ENCODE measurements around the gene VPS72.

The VPS72 gene

DNA sequence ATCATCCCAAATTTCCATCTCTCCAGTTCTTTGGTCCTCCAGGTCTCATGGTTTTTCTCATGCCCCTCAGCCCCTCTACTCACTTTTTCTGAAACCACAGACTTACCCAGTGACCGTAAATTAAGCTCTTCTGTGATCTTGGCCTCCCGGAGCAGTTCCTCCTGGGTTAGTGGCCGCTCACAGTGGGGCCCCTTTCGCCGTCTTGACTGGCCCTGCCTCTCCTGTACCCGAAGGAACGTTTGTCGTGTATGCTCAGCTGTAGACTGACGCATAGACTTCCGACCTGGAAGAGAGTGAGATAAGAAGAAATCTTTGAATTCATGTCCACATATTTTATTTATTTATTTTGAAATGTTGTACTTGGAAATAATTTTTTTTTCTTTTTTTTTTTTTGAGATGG, 5.8 kb downstream of the VPS72 start:
- H3K36me3 ChIP-seq (ENCODE audit: control insufficient read depth, insufficient read depth, low read length), result peaks cover 70% of the 10 kb centered on the region

DNA sequence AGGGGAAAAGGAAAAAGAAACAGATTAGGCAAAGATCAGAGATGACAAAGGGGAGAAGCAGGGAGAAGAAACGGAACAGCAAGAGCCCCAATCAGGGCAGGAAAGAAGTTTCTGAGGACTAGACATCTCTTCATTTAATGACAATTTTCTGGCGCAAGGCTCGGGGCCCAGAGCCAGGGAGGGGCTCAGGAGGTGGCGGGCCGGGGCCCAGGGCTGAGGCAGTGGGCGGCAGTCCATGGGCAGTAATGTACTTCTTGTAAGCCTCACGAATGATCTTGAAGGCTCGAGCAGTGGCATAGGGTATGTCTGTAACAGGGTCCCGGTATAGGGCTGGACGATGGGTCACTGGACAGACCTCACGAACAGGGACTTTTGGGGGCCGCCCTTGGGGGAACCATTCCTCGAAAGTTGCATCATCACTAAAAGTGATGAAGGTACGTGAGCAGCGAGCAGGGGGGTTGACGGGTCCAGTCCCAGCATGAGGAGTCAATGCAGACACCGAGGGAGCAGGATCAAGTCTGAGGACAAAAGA, 13.4 kb downstream of the VPS72 start:
- no peak overlapping the region for H3K4me3 ChIP-seq (ENCODE audit: low read depth, low read length)
- no peaks in the 10 kb centered on the region for H3K27me3 ChIP-seq (ENCODE audit: control insufficient read depth, insufficient read depth, low read length)
- no peaks in the 10 kb centered on the region for H3K4me1 ChIP-seq (ENCODE audit: control insufficient read depth, insufficient read depth, low read length)
- H3K36me3 ChIP-seq (ENCODE audit: control insufficient read depth, insufficient read depth, low read length), result peaks cover 77% of the 10 kb centered on the region
- no peak overlapping the region for H3K27ac ChIP-seq (ENCODE audit: low read depth, low read length)
- H3K9me3 ChIP-seq (ENCODE audit: control insufficient read depth, insufficient read depth, low read depth, low read length), result no peaks in the 10 kb centered on the region
- H3K9ac ChIP-seq (ENCODE audit: low read length), result no peak overlapping the region

More for the DNA sequence above, 5.8 kb downstream of the VPS72 start:
- Histone ChIP-seq H3K4me1 (ENCODE audit: control insufficient read depth, insufficient read depth, low read length) (no peaks in the 10 kb centered on the region), H3K9me3 (ENCODE audit: control insufficient read depth, insufficient read depth, low read depth, low read length) (no peaks in the 10 kb centered on the region), H3K4me3 (ENCODE audit: low read depth, low read length) (no peak overlapping the region), H3K9ac (ENCODE audit: low read length) (no peak overlapping the region), H3K27me3 (ENCODE audit: control insufficient read depth, insufficient read depth, low read length) (no peaks in the 10 kb centered on the region), H3K27ac (ENCODE audit: low read depth, low read length) (no peak overlapping the region)

DNA sequence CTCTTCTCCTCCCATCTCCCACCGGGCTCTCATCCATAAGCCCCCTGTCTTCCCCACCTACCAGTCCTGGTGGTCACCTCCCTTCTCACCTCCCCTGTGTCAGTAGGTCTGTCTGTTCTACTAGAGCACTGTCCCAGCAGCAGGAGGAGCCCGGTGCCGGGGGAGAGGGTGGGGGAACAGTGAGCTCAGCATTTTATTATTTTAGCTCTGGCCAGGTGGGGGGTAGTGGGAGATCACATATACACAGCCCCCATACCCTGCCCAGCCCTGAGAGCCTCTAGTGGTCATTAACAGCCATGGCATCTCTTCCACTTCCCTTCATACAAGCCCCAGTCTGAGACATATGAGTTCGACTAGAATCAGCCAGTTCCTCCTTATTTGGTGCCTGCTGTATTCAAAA, 14.1 kb downstream of the VPS72 start, which contains the start of gene TMOD4:
Gene TMOD4, minus strand, starts transcription at position 119 of the 400 bp plus-strand sequence. CDS start 1,106 bp downstream, outside the sequence.
- no peaks in the 10 kb centered on the region for H3K9me3 ChIP-seq (ENCODE audit: control insufficient read depth, insufficient read depth, low read depth, low read length)
- peaks cover 70% of the 10 kb centered on the region for H3K36me3 ChIP-seq (ENCODE audit: control insufficient read depth, insufficient read depth, low read length)
- no peak within 1 kb of the TSS for H3K9ac ChIP-seq (ENCODE audit: low read length)
- no peaks in the 10 kb centered on the region for H3K27me3 ChIP-seq (ENCODE audit: control insufficient read depth, insufficient read depth, low read length)
- no peak within 1 kb of the TSS for H3K4me3 ChIP-seq (ENCODE audit: low read depth, low read length)
- no peaks in the 10 kb centered on the region for H3K4me1 ChIP-seq (ENCODE audit: control insufficient read depth, insufficient read depth, low read length)
- H3K27ac ChIP-seq (ENCODE audit: low read depth, low read length), result no peak within 1 kb of the TSS

DNA sequence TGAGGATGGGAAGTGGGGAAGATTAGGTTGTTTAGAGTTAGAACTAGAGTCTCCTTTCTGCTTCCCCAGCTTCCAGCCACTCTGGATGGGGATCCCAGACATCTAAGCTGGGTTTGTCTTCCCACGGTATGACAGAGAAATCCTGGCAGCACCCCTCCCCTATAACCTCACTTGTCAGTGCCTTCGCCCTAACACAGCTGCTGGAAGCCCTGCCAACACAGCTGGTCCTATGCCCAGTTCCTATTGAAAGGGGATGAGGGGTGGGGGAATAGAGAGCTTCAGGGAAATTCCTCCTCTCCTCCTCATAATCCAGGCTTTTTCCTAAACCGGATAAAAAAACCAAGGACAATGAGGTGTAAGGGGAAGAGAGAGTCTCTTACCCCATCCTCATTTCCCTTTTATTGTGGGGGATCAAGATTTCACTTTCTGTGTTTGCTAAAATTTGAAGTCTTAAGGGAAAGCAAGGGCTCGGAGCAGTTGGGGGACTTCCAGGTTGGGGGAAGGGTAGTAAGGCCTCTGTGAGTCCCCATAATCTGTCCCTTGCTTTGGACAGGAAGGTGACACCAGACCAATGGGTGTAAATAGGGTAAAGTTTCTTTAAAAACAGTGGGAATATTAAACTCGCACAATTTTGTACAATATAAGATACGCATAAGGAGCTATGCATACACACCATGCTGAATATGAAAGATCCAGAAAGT, 14.8 kb downstream of the VPS72 start:
- Histone ChIP-seq H3K36me3 (ENCODE audit: control insufficient read depth, insufficient read depth, low read length) (peaks cover 69% of the 10 kb centered on the region), H3K4me3 (ENCODE audit: low read depth, low read length) (no peak overlapping the region), H3K9ac (ENCODE audit: low read length) (no peak overlapping the region), H3K9me3 (ENCODE audit: control insufficient read depth, insufficient read depth, low read depth, low read length) (no peaks in the 10 kb centered on the region), H3K27ac (ENCODE audit: low read depth, low read length) (no peak overlapping the region), H3K4me1 (ENCODE audit: control insufficient read depth, insufficient read depth, low read length) (no peaks in the 10 kb centered on the region), H3K27me3 (ENCODE audit: control insufficient read depth, insufficient read depth, low read length) (no peaks in the 10 kb centered on the region)

DNA sequence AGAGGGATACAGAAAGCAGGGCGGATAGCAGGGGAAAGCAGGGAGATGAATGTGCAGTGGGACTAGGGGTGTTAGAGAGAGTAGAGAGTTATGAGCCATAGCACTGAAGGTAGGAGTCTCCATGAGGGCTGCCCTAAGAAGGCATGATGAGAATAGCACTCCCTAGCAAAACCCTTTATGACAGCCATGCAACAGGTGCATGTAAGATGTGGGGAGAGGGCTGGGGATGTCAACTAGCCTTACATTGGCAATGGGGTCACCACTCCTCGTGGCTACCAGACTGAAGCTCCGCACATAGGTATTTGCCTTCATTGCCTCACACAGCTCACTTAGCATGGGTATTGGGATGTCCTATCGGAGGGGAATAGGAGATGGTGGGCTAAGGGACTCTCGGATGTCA, 18.8 kb downstream of the VPS72 start:
- peaks cover 52% of the 10 kb centered on the region for H3K36me3 ChIP-seq (ENCODE audit: control insufficient read depth, insufficient read depth, low read length)
- H3K27me3 ChIP-seq (ENCODE audit: control insufficient read depth, insufficient read depth, low read length), result no peaks in the 10 kb centered on the region
- H3K4me3 ChIP-seq (ENCODE audit: low read depth, low read length), result no peak overlapping the region

DNA sequence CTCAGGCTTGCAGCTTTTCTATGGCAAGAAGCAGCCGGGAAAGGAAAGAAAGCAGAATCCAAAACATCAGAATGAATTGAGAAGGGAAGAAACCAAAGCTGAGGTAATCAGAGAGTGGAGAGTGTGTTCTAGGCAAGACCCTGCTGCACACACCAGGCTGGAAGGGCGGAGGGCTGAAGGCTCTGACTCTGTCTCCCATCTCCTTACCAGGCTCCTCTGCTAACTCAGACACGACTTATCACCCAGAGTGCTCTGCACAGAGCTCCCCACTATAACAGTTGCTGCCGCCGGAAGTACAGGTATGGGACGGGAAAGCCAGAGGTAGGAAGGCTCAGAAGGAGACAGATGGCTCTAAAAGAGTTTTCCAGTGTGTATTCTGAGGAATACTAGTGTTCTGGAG, 22.9 kb downstream of the VPS72 start:
- Histone ChIP-seq H3K36me3 (ENCODE audit: control insufficient read depth, insufficient read depth, low read length) (peaks cover 27% of the 10 kb centered on the region), H3K9me3 (ENCODE audit: control insufficient read depth, insufficient read depth, low read depth, low read length) (no peaks in the 10 kb centered on the region), H3K4me1 (ENCODE audit: control insufficient read depth, insufficient read depth, low read length) (peaks cover 7% of the 10 kb centered on the region), H3K4me3 (ENCODE audit: low read depth, low read length) (peak overlapping the region; percentile 95), H3K27me3 (ENCODE audit: control insufficient read depth, insufficient read depth, low read length) (no peaks in the 10 kb centered on the region), H3K9ac (ENCODE audit: low read length) (peak overlapping the region; percentile 89), H3K27ac (ENCODE audit: low read depth, low read length) (no peak overlapping the region)

More for the DNA sequence above, 18.8 kb downstream of the VPS72 start:
- H3K9me3 ChIP-seq (ENCODE audit: control insufficient read depth, insufficient read depth, low read depth, low read length), result no peaks in the 10 kb centered on the region
- no peaks in the 10 kb centered on the region for H3K4me1 ChIP-seq (ENCODE audit: control insufficient read depth, insufficient read depth, low read length)
- H3K9ac ChIP-seq (ENCODE audit: low read length), result no peak overlapping the region
- H3K27ac ChIP-seq (ENCODE audit: low read depth, low read length), result no peak overlapping the region

DNA sequence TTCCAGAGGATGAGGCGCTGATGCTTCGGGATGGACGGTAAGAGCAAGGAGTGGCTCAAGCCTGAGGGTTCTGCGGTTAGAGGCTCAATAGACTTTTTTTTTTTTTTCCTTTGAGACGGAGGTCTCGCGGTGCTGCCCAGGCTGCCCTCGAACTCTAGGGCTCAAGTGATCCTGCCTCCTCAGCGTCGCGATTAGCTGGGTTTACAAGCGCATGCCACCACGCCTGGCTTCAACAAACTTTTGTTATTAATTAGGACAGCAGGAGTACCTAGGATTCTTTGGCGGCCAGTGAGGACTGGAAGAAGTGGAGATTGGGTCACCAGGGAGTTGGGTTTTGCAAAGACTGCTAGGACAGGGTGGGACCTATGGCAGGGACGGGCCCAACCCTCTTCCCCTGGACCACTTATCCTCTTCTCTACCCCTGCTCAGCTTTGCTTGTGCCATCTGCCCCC, 23.5 kb downstream of the VPS72 start:
- H3K9me3 ChIP-seq (ENCODE audit: control insufficient read depth, insufficient read depth, low read depth, low read length), result no peaks in the 10 kb centered on the region
- no peaks in the 10 kb centered on the region for H3K27me3 ChIP-seq (ENCODE audit: control insufficient read depth, insufficient read depth, low read length)
- peak overlapping the region; percentile 35; the same call in 1 of the 2 replicates for H3K27ac ChIP-seq (ENCODE audit: low read depth, low read length)
- H3K4me3 ChIP-seq (ENCODE audit: low read depth, low read length), result peak overlapping the region; percentile 95
- peaks cover 7% of the 10 kb centered on the region for H3K4me1 ChIP-seq (ENCODE audit: control insufficient read depth, insufficient read depth, low read length)
- peak overlapping the region; percentile 89 for H3K9ac ChIP-seq (ENCODE audit: low read length)
- peaks cover 30% of the 10 kb centered on the region for H3K36me3 ChIP-seq (ENCODE audit: control insufficient read depth, insufficient read depth, low read length)

DNA sequence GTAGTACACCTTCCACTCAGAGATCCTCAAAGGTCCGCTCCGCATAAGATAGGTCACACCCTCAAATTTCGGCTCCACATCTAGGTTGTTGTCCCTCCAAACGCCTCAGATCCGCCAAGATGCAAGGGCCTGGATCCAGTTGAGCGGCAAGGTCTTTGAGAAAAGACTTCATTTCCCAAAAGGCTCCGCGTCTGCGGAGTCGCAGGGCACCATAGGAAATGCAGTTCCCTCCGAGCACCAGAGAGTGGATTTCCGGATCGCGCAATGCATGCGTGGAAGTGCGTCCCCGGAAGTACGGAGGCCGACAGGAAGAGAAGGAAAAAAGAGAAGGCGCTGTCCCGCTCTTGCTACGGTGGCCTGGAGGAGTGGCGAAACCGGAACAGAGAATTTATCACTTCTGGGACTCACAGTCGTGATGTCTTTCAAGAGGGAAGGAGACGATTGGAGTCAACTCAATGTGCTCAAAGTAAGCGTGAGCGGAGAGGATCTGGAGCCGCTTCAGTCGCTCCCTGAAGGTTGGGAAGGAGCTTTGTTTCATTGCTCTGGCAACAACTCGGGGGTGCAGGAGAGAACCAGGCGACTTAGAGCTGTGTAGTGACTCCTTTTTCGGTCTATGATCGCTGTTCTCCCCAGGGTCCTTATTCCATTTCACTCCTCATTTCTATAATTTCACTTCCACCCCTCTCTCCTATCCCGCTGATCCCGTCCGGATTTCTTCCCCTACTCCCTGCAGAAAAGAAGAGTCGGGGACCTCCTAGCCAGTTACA, 24.1 kb downstream of the VPS72 start, which contains the start of the genes LYSMD1 and SCNM1:
Gene LYSMD1, minus strand, starts transcription at position 165 of the 767 bp plus-strand sequence. CDS start 644 bp downstream, outside the sequence.
Gene SCNM1, plus strand, starts transcription at position 407 of the 767 bp plus-strand sequence. Its CDS starts 9 bp downstream, at position 416.
- H3K27ac ChIP-seq (ENCODE audit: low read depth, low read length), result peak within 1 kb of the TSS; percentile 35; the same call in 1 of the 2 replicates
- peaks cover 7% of the 10 kb centered on the region for H3K4me1 ChIP-seq (ENCODE audit: control insufficient read depth, insufficient read depth, low read length)
- peak within 1 kb of the TSS; percentile 89 for H3K9ac ChIP-seq (ENCODE audit: low read length)
- H3K4me3 ChIP-seq (ENCODE audit: low read depth, low read length), result peak within 1 kb of the TSS; percentile 95
- no peaks in the 10 kb centered on the region for H3K27me3 ChIP-seq (ENCODE audit: control insufficient read depth, insufficient read depth, low read length)
- H3K36me3 ChIP-seq (ENCODE audit: control insufficient read depth, insufficient read depth, low read length), result peaks cover 33% of the 10 kb centered on the region
- H3K9me3 ChIP-seq (ENCODE audit: control insufficient read depth, insufficient read depth, low read depth, low read length), result no peaks in the 10 kb centered on the region

DNA sequence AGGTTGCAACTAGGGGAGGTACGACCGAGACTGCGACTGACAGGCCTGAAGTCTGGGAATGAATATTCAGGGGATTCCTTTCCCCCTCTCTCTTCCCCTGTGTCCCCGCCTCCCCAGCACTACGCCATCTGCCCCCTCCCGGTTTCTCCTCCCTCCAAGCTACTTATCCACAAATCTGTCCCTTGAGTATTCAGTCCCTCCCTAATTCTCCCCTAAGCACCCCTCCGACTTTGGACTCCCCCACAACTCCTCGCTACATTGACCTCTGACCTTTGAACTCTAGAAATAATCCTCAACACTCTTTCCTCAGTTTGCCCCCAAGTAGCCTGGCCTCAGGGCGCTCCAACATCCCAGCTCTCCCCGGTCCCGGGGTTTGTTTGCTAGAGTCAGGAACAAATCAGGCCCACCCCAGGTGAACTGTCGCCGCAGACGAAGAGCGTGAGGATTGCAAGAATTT, 24.7 kb downstream of the VPS72 start:
- Histone ChIP-seq H3K27ac (ENCODE audit: low read depth, low read length) (peak overlapping the region; percentile 18; the same call in 1 of the 2 replicates), H3K27me3 (ENCODE audit: control insufficient read depth, insufficient read depth, low read length) (no peaks in the 10 kb centered on the region), H3K9ac (ENCODE audit: low read length) (peak overlapping the region; percentile 63), H3K36me3 (ENCODE audit: control insufficient read depth, insufficient read depth, low read length) (peaks cover 35% of the 10 kb centered on the region), H3K9me3 (ENCODE audit: control insufficient read depth, insufficient read depth, low read depth, low read length) (no peaks in the 10 kb centered on the region), H3K4me1 (ENCODE audit: control insufficient read depth, insufficient read depth, low read length) (peaks cover 7% of the 10 kb centered on the region), H3K4me3 (ENCODE audit: low read depth, low read length) (peak overlapping the region; percentile 95)

DNA sequence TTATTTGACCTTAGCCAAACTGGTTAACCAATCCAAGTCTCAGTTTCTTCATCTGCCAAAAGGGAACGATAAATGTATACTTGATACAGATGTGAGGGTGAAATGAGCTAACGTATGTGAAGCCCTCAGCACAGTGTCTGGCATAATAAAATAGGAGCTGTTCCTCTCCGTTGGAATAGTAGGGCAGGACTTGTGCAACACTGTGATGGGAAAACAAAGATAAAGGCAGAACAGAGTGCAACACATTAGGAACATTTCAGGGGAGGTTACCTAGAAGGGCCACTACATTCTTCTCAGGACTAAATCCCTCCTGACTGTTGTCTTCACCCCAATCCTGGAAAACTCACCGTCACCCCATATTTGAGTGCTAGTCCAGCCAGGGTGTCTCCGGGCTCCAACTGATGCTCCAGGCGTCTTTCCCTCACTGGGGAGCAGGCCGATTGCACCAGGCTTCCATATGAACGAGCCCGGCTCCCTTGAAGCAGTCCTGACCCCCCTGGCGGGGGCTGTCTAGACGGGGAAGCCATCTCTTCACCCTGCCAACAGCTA, 25.2 kb downstream of the VPS72 start:
- H3K27me3 ChIP-seq (ENCODE audit: control insufficient read depth, insufficient read depth, low read length), result no peaks in the 10 kb centered on the region
- H3K36me3 ChIP-seq (ENCODE audit: control insufficient read depth, insufficient read depth, low read length), result peaks cover 34% of the 10 kb centered on the region
- H3K27ac ChIP-seq (ENCODE audit: low read depth, low read length), result no peak overlapping the region
- H3K9me3 ChIP-seq (ENCODE audit: control insufficient read depth, insufficient read depth, low read depth, low read length), result no peaks in the 10 kb centered on the region
- peaks cover 7% of the 10 kb centered on the region for H3K4me1 ChIP-seq (ENCODE audit: control insufficient read depth, insufficient read depth, low read length)
- peak overlapping the region; percentile 63 for H3K9ac ChIP-seq (ENCODE audit: low read length)
- peak overlapping the region; percentile 95 for H3K4me3 ChIP-seq (ENCODE audit: low read depth, low read length)

Data from HUES6 (cell line).